Glutamatergic neuron (in vitro differentiated cells): ENCODE data around the gene BCOR. TPM values are rescaled to one million over a fixed set of nuclear protein-coding genes. Genes with fewer than 3 reads are reported as not detected.
A peak's percentile ranks its signal among the peaks of the same experiment; 100 is the strongest.

Experiments
- DNase-seq: peaks from one replicate; pipeline ENCODE4 v3.0.0; 2022
- H3K27ac Mint-ChIP-seq: one replicate; pipeline ENCODE4 v1.8.0; 2020; ENCODE audit warnings: mild to moderate bottlenecking, mixed read lengths, inconsistent platforms; ENCODE audit not compliant: unreplicated experiment
- H3K27me3 Mint-ChIP-seq: one replicate; pipeline ENCODE4 v1.8.0; 2020; ENCODE audit warnings: mild to moderate bottlenecking, moderate library complexity, mixed read lengths, inconsistent platforms; ENCODE audit not compliant: unreplicated experiment
- H3K36me3 Mint-ChIP-seq: one replicate; pipeline ENCODE4 v1.8.0; 2020; ENCODE audit warnings: mild to moderate bottlenecking, mixed read lengths, inconsistent platforms; ENCODE audit not compliant: unreplicated experiment
- H3K4me1 Mint-ChIP-seq: one replicate; pipeline ENCODE4 v1.8.0; 2020; ENCODE audit warnings: mild to moderate bottlenecking, low read depth, mixed read lengths, inconsistent platforms; ENCODE audit not compliant: unreplicated experiment
- H3K4me3 Mint-ChIP-seq: one replicate; pipeline ENCODE4 v1.8.0; 2020; ENCODE audit warnings: mild to moderate bottlenecking, mixed read lengths, inconsistent platforms; ENCODE audit not compliant: unreplicated experiment
- H3K9me3 Mint-ChIP-seq: one replicate; pipeline ENCODE4 v1.8.0; 2020; ENCODE audit warnings: mild to moderate bottlenecking, moderate library complexity, mixed read lengths, inconsistent platforms; ENCODE audit not compliant: unreplicated experiment
- total RNA-seq: library from RNA; stranded (reverse); fragmentation: NEBNext Ultra II Directional; extraction: Animal tissue kit (Norgen Biotek cat#: 25700); gene quantifications from one replicate; pipeline ENCODE4 v1.2.1, GENCODE V29; 2021; ENCODE audit not compliant: unreplicated experiment
- TF ChIP-seq, protein P1 (sequence below): fragments of 200-600 bp; sonication (generic); IDR thresholded peaks from one replicate; pipeline ENCODE4 v1.5.0; 2021; ENCODE audit not compliant: partially characterized antibody, unreplicated experiment

BCOR gene
- total RNA-seq, 1 donor from 2014 or later = 59.0 TPM

DNA sequence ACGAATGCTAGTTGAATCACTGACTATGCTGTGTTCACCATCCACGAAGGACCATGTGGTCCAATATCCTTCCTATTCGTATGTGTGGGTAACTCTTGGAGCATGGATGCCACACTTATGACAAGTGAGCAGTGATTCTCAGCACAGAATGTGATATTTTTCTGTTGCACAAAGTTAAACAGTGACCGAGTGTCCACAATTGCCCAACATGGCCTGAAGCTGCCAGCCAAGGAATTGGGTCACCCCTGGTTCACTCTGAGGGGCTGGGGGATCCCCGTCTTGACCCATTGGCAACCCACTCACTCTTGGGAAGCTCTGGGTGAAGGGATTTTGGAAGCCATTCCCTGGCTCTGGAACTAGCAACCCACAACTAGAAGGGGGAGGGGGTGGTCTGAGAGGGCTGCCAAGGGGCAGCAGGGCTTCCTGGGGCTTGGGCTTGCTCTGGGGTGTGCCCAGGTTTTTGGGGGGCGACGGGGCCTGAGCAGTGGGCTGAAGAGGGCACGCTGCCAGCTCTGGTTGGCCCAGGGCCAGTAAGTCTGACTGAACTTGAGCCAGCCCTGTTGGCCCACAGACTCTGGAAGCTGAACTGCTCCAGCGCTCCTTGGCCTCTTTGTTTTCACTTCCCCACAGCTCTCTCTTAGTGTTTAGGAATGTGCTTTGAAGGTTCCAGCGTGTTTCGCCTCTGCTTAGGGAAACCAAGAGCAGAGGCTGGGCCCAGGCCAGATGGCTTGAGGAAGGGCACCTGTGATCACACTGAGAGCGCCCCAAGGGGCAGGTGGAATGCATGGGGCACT is 43.1 kb upstream of the BCOR start:
- Mint-ChIP-seq H3K4me3 (no peak overlapping the region), H3K27me3 (peaks cover 4% of the 10 kb centered on the region), H3K27ac (no peak overlapping the region), H3K4me1 (peaks cover 13% of the 10 kb centered on the region), H3K36me3 (no peaks in the 10 kb centered on the region), H3K9me3 (peaks cover 4% of the 10 kb centered on the region)
- no peak for DNase-seq
- TF ChIP-seq, protein P1, sequence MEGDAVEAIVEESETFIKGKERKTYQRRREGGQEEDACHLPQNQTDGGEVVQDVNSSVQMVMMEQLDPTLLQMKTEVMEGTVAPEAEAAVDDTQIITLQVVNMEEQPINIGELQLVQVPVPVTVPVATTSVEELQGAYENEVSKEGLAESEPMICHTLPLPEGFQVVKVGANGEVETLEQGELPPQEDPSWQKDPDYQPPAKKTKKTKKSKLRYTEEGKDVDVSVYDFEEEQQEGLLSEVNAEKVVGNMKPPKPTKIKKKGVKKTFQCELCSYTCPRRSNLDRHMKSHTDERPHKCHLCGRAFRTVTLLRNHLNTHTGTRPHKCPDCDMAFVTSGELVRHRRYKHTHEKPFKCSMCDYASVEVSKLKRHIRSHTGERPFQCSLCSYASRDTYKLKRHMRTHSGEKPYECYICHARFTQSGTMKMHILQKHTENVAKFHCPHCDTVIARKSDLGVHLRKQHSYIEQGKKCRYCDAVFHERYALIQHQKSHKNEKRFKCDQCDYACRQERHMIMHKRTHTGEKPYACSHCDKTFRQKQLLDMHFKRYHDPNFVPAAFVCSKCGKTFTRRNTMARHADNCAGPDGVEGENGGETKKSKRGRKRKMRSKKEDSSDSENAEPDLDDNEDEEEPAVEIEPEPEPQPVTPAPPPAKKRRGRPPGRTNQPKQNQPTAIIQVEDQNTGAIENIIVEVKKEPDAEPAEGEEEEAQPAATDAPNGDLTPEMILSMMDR = no peak

DNA sequence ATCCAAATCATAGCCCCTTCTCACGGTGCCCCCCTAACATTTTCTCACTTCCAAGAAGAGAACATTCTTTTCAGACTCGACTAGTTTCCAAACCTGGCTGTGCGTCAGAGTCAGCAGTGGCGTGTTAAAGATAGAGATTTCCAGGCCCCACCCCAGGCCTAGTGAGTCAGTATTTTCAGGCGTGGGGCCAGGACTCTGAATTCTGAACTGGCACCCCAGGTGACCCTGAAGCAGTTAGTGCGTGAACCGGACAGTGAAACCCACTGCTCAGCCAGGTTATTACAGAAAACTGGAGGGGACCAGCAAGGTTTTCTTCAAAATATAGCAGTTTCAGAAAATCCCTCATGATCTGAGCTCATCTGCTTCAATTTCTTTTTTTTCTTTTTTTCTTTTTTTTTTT is 35.0 kb upstream of the BCOR start:
- Mint-ChIP-seq H3K27ac (no peak overlapping the region), H3K4me3 (no peak overlapping the region), H3K36me3 (no peaks in the 10 kb centered on the region), H3K27me3 (no peaks in the 10 kb centered on the region), H3K4me1 (no peaks in the 10 kb centered on the region), H3K9me3 (no peaks in the 10 kb centered on the region)
- DNase-seq = no peak
- TF ChIP-seq, protein P1 = no peak

DNA sequence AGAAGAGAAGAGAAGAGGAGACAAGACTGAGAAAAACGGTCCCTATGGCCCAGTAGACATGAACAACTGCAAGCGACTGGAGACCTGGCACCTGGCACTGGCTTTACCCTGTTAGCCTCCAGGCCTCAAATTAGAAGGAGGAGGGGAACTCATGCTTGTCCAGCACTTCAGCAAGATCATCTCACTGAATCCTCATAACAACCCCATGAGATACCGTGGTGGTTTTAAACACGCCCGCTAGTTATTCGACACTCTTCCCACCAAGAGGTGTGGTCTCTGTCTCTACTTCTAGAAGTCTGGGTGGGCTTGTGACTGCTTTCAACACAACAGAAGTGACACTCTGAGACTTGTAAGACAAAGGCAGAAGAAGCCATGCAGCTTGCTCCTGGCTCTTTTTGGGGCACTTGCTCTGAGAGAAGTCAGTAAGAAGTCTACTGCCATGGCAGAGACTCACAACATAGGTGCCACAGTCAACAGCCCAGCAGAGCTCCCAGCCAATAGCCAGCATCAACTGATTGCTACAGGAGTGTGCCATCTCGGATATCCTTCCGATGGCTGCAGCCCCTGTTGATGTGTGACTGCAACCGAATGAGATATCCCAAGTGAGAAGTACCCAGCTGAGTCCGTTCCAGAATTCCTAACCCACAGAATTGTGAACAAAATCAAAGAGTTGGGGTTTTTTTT is 34.0 kb upstream of the BCOR start:
- Mint-ChIP-seq H3K4me3 (no peak overlapping the region), H3K27me3 (peaks cover 2% of the 10 kb centered on the region), H3K36me3 (no peaks in the 10 kb centered on the region), H3K4me1 (no peaks in the 10 kb centered on the region), H3K9me3 (peaks cover 3% of the 10 kb centered on the region), H3K27ac (no peak overlapping the region)
- TF ChIP-seq, protein P1 = no peak
- no peak for DNase-seq

DNA sequence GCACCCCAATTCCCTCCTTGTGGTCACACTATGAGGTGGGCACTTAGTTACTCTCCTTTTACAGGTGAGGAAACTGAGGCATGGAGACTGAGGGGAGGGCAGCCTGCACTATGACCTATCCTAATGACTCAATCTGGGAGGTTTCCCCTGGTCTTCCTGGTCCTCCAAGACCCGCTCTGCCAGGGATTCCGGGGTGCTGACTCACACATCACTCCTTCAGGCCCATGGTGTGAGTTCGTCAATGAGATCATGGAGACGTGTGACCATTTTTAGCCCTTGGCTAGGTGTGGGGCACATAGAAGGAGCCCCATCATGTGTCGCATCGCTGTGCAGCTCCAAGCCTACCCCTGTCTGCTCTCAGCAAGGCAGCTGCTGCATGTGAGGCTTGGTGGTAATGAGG is 32.4 kb upstream of the BCOR start:
- no peak overlapping the region for H3K4me3 Mint-ChIP-seq
- H3K27me3 Mint-ChIP-seq = peaks cover 2% of the 10 kb centered on the region
- H3K9me3 Mint-ChIP-seq = peaks cover 3% of the 10 kb centered on the region
- no peaks in the 10 kb centered on the region for H3K4me1 Mint-ChIP-seq
- H3K36me3 Mint-ChIP-seq = no peaks in the 10 kb centered on the region
- DNase-seq = no peak
- TF ChIP-seq, protein P1 = no peak
- H3K27ac Mint-ChIP-seq = no peak overlapping the region

DNA sequence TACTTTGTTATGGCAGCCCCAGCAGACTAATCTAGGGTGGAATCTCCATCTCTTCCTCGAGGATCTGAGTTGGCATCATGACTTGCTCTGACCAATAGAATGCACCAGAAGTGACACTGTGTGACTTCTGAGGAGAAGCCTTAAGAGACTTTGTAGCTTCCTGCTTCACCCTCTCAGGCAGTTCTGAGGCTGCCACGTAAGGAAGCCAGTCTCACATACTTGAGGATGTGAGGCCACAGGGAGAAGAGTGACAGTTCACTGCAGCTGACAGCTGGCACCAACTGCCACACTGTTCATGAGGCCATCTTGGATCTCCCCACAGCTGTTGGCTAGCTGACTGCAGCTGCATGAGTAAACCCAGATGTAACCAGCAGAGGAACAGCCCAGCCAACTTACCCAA is 29.3 kb upstream of the BCOR start:
- peaks cover 3% of the 10 kb centered on the region for H3K9me3 Mint-ChIP-seq

More for the DNA sequence above, 29.3 kb upstream of the BCOR start:
- DNase-seq = peak; percentile 19
- Mint-ChIP-seq H3K4me1 (no peaks in the 10 kb centered on the region), H3K36me3 (no peaks in the 10 kb centered on the region), H3K27me3 (peaks cover 2% of the 10 kb centered on the region), H3K4me3 (no peak overlapping the region), H3K27ac (no peak overlapping the region)
- TF ChIP-seq, protein P1 = no peak
